ENCODE data around the gene SLC4A5.
A peak's percentile ranks its signal among the peaks of the same experiment; 100 is the strongest.

The SLC4A5 gene

GRCh38 chr2:74281141-74281975 is 61.9 kb downstream of the SLC4A5 start:
- no peak for DNase-seq (ENCODE audit: extremely low read depth in 1 of 2, low read depth in 1 of 2)

GRCh38 chr2:74278694-74279093 is 64.5 kb downstream of the SLC4A5 start:
- DNase-seq (ENCODE audit: extremely low read depth in 1 of 2, low read depth in 1 of 2) = no peak

- no peak for DNase-seq (ENCODE audit: extremely low read depth in 1 of 2, low read depth in 1 of 2)
Measured at GRCh38 chr2:74278176-74278575, 65.0 kb downstream of the SLC4A5 start.

- DNase-seq (ENCODE audit: extremely low read depth in 1 of 2, low read depth in 1 of 2) = no peak
Measured at GRCh38 chr2:74275228-74275627, 68.0 kb downstream of the SLC4A5 start.

GRCh38 chr2:74269667-74270066 is 73.5 kb downstream of the SLC4A5 start:
- DNase-seq (ENCODE audit: extremely low read depth in 1 of 2, low read depth in 1 of 2) = no peak

DNA sequence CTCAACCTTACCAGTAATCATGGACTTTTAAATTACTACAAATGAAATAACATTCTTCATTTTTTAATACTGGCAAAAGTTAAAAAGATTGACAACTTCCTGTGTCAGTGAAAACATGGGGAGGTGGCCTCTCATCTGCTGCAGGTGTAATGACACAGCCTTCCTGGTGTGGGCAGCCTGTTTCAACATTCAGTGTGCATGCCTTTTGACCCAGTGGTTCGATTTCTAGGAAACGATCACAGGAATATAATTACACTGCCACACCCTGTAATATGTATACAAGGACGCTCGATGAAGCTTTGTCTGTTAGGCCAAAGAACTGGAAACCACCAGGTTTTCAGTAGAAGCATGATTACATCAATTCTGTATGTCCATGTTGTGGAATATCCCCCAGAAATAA is 76.1 kb downstream of the SLC4A5 start:
- peak; percentile 15 to 40 for DNase-seq (ENCODE audit: extremely low read depth in 1 of 2, low read depth in 1 of 2)

- DNase-seq (ENCODE audit: extremely low read depth in 1 of 2, low read depth in 1 of 2) = no peak
Measured at GRCh38 chr2:74264281-74264680, 78.9 kb downstream of the SLC4A5 start.

- DNase-seq (ENCODE audit: extremely low read depth in 1 of 2, low read depth in 1 of 2) = no peak
Measured at GRCh38 chr2:74262681-74263080, 80.5 kb downstream of the SLC4A5 start.

- no peak for DNase-seq (ENCODE audit: extremely low read depth in 1 of 2, low read depth in 1 of 2)
Measured at GRCh38 chr2:74261204-74261864, 81.9 kb downstream of the SLC4A5 start.

DNA sequence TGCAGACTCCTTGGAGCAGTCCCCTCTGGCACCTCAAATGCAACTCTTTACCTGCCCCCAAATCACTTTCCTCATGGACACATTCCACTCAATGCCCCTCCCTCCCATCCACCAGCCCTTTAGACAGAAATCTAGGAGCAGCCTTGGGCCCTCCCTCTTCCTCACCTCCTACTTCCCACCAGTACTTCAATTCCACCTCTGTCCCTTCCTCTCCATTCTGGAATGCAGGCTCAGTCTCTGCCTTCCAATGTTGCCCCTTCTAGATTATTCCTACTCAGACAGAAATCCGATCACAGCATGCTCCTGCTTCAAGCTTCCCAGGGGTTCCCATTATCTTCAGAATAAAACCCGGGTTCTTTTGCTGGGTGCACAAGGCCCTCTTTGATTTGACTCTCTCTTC is 82.7 kb downstream of the SLC4A5 start:
- DNase-seq (ENCODE audit: extremely low read depth in 1 of 2, low read depth in 1 of 2) = no peak

GRCh38 chr2:74259733-74260132 is 83.5 kb downstream of the SLC4A5 start:
- DNase-seq (ENCODE audit: extremely low read depth in 1 of 2, low read depth in 1 of 2) = no peak

- no peak for DNase-seq (ENCODE audit: extremely low read depth in 1 of 2, low read depth in 1 of 2)
Measured at GRCh38 chr2:74259191-74259590, 84.0 kb downstream of the SLC4A5 start.

DNA sequence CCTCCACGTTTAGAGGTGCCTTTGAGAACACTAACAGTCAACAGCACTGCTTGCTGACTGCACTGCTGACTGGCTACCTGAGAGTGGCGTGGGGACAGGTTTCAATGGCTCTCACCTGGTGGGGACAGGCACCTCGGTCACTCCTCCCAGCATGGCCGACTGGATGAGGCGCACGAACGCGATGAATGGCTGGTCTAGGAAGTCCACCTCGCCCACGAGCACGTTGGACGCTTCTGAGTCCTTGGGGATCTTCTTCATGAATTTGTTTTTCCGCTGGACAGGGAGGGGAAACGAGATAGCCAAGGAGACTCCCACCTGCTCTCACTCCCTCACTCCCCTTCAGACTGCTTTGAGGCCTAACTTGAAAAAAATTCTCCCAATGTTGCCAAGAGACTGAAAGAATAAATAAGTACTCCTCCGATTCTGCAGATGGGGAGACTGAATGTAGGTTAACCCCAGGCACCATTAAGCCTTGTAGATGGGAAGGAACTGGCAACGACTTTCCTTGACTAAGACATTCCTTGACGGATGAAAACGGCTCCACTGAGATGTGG is 87.5 kb downstream of the SLC4A5 start:
- no peak for DNase-seq (ENCODE audit: extremely low read depth in 1 of 2, low read depth in 1 of 2)

DNA sequence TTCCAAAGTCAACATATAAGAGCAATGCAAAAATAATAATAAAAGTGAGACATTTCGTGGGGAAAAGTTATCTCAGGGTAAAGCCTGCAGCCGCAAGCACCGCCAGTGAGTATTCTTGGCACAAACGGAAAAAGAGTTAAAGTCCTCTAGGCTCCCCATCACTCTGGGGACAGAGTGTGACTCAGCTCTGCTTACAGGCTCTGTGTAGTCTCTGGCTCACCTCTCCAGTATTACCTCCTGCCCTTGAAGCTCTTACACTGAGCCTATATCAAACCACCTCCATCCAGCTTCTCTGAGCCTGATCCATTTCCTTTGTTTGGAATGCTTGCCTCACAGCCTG is 89.3 kb downstream of the SLC4A5 start:
- DNase-seq (ENCODE audit: extremely low read depth in 1 of 2, low read depth in 1 of 2) = no peak

DNA sequence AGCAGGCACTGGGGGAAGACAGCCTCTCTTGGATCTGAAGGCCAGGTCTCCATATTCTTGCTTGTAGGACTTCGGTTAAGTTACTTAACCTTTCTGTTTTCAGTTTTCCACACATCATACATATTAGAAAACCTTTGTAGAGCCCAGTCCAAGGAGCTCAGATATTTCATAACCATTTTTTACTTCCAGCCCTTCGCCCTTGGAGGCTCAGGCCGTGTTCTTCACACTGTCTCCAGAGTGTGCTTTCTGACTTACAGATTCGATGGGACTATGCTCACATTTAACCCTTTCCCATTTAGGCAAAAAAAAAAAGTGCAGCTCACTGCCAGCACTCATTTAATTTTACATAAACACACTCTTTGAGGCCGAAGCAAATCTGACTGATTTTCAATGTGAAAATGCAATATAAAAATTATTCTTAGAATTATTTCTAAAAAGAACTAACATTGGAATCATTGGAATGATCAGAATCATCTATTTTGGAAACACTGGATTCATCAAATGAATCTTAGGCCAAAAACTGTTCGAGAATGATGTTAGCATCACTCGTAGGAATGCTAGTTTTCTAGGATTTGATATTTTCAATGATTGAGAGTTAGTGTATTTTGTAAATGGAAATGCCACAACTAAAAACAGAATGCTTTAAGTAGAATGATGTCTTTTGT is 89.8 kb downstream of the SLC4A5 start:
- no peak for DNase-seq (ENCODE audit: extremely low read depth in 1 of 2, low read depth in 1 of 2)

DNA sequence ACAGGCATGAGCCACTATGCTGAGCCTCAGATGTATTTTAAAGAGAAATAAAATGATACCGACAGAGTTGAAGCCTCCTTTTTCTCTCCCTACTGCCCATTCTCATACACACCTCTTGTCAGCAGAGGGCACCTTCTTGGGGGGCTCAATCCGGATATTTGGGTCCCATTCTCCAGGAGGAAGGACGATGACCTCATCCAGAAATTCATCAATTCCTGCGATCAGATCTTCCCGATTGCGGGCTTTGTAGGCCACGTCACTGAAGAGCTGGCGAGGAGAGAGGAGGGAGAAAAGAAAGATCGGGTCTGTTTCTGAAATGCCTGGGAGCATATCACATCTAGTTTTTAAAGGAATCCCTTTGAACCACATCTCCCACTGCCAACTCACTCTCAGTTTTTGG is 90.4 kb downstream of the SLC4A5 start:
- no peak for DNase-seq (ENCODE audit: extremely low read depth in 1 of 2, low read depth in 1 of 2)

DNA sequence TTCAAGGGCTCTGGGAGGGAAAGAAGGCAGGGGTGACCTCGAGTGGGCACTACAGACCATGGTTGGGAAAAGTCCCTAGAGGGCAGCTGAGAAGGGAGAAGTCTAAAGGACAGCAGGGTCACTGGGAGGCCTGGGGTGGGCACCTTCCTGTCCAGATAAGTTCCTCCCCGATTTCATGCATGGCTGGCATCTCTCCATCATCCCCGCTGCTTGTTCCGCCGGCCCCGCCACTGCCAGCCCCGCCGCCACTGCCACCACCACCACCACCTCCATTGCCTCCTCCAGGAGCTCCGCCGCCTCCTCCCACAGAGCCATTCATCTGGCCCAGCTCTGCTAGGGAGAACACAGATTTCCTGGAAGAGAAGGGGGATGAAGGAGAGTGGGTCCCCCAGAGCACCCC is 91.2 kb downstream of the SLC4A5 start:
- no peak for DNase-seq (ENCODE audit: extremely low read depth in 1 of 2, low read depth in 1 of 2)

- no peak for DNase-seq (ENCODE audit: extremely low read depth in 1 of 2, low read depth in 1 of 2)
Measured at GRCh38 chr2:74250189-74250631, 93.0 kb downstream of the SLC4A5 start.

DNA sequence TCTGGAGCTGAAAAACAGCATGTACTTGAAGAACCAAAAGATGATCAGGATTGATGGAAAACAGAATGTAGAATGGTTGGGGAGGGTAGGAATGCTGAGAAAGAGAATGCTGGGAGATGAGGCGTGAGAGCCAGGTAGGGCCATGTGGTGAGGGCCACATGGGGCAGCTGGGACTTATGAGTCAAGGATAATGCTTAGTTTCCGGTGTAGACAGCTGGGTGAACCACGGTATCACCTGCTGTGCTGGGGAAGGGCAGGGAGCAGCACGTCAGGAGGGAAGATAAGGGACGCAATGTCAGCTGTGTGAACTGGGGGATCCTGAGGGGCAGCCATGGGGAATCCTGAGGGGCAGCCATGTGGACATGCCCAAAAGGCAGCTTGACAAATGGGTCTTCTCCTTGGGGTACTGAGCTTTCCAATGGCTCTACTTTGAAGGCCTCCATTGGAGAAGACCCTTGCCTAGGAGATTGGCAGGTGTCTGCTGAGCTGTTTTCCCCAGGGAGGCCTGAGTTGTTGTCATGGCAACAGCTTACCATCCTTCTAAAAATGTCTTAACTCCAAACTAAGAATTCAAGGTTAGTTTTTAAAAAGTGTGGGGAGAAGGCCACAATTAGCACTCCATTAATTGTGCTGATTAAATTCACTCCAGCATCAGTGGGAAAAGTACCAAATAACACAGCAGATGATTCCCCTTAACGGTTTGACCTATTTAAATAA is 93.7 kb downstream of the SLC4A5 start:
- DNase-seq (ENCODE audit: extremely low read depth in 1 of 2, low read depth in 1 of 2) = no peak

DNA sequence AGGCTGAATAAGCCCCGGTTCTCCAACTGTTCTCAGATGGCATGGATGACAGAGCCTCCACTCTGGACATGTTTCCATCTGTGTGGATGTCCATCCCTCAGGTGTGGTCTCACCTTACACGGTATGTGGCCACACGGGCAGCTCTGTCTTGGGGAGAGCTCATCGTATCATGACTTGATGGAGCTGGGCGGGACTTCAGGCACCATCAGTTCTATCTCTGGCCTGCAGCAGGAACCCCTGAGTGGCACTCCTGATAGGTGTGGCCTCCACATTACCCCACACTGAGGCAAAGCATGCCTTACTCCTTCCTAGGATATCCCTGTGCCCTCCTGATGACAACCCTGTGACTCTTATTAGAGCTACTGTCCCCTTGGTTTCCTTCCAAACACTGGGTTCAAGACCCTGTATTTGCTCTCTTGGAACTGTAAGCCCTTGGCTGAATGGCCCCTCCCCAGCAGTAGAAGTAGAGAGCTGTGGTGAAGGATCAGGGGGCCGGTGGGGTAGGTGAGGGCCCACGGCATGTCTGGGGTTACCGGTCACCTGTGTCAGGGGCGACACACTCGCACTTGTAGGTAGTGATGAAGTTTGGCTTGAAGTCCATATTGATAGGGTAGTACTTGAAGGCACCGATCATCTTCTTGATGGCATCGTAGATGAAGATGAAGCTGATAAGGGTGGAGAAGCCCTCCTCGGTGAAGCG is 96.6 kb downstream of the SLC4A5 start:
- no peak for DNase-seq (ENCODE audit: extremely low read depth in 1 of 2, low read depth in 1 of 2)

All from stimulated activated CD8-positive, alpha-beta memory T cell treated with anti-CD3 and anti-CD28 coated beads, Interleukin-7, amount 100 ng/mL, for 48 hours (primary cell).